ENCODE measurements around the gene CPNE4.

GRCh38 chr3:131702146-131702545 is 332.7 kb downstream of the CPNE4 start:
- no peak for TF ChIP-seq CTCF (IDR thresholded peaks at IDR 0.05)
- no peak for TF ChIP-seq POLR2A (IDR thresholded peaks at IDR 0.05)
